Fibroblast of skin of right quadriceps (primary cell): ENCODE measurements around the gene SELENOF.
"Not testable (repeated sequence)": the region's sequence is repeated elsewhere in the genome, so short reads cannot be mapped to it uniquely, and the experiment has no call there.

ENCODE experiments used
- DNase-seq: peaks from one replicate; pipeline ENCODE4 v3.0.0-alpha.2; 2013

SELENOF gene

DNA sequence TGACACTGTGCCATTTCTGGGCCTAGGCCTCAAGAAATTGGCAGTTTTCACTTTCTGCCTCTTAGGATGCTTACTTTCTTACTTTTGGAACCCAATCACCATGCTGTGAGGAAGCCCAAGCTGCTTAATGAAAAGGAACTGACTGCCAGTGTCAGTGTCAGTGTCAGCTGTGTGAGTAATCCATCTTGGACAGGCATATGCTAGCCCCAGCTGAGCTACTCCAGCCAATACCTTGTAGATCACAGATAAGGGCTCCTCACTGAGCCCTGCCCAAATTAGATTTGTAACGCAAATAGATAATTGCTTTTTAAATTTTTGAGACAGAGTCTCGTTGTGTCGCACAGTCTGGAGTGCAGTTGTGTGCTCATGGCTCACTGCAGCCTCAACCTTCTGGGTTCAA, 59.6 kb downstream of the SELENOF start:
- DNase-seq, result no peak

DNA sequence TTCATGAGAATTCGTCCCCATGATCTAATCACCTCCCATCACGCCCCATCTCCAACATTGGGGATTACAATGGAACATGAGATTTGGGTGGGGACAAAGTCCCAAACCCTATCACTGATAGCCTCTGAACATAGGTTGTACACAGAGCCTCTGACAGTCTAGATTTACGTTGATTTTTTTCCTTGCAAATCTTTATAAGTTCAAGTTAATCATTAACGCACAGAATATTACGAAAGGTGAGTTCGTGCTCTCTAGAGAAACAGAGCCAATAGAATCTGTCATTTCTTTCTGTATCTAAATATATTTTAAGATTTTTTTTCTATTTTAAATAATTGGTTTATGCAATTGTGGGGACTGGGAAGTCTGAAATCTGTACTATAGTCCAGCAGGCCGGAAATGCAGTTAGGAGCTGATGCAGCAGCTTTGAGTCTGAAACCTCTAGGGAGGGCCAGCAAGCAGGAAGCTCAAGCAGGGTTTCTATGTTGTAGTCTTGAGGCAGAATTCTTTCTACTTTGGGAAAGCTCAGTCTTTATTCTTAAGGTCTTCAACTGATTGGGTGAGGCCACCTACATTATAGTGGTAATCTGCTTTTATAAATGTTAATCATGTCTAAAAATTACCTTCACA, 61.0 kb downstream of the SELENOF start:
- DNase-seq, result no peak

DNA sequence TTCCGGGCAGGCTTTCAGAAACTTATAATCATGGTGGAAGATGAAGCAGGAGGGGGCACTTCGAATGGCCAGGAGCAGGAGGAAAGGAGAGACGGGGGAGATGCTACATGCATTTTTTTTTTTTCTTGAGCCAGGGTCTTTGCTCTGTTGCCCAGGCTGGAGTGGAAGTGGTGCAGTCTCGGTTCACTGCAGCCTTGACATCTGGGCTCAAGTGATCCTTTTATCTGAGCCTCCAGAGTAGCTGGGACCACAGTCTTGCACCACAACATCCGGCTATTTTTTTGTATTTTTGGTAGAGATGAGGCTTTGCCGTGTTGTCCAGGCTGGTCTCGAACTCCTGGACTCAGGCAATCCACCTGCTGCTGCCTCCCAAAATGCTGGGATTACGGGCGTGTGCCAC, 61.6 kb downstream of the SELENOF start:
- DNase-seq, result no peak

- no peak for DNase-seq
Observed at GRCh38 chr1:86849756-86850155, 64.2 kb downstream of the SELENOF start.

DNA sequence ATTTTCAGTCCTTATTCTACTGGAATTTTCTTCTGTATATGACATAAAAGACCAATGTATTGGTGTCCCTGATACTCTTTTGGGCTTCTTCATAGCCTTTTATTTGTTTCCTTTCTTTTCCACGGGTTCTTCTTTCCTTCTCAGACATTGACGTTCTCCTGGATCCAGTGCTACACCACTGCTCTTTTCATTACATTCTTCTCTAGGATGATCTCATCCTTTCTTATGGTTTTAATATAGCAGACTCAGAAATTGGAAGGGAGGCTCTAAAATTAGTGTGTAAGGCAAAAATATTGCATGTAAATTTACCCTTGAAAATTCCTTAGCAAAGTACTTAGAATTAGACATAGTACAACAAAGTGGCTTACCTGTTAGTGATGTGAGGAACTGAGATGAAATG, 65.3 kb downstream of the SELENOF start:
- DNase-seq, result peak; percentile 32

GRCh38 chr1:86846164-86846647, 67.7 kb downstream of the SELENOF start:
- peak; percentile 98 for DNase-seq

GRCh38 chr1:86845514-86845913, 68.4 kb downstream of the SELENOF start:
- DNase-seq, result no peak

DNA sequence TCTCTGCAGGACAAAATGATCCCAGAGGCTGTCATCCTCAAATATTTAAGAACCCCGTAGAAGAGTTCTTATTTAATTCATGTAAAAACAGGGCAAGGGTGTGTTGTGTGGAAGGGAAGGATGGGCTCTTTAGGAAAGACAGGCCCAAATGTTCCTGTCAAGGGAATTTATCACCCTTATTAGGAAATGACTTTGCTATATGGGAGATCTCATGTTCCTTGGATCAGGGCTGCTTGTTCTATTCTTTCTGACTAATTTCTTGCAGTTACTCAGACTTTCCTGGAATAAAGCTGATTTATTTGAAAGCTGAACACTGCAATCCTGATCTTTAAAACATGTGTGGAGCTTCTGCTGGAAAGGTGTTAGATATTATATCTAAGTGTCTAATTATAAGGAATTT, 72.8 kb downstream of the SELENOF start:
- DNase-seq, result peak; percentile 43

GRCh38 chr1:86833461-86834215, 80.3 kb downstream of the SELENOF start:
- peak; percentile 82 for DNase-seq

- DNase-seq, result no peak
Observed at GRCh38 chr1:86832433-86832832, 81.5 kb downstream of the SELENOF start.

DNA sequence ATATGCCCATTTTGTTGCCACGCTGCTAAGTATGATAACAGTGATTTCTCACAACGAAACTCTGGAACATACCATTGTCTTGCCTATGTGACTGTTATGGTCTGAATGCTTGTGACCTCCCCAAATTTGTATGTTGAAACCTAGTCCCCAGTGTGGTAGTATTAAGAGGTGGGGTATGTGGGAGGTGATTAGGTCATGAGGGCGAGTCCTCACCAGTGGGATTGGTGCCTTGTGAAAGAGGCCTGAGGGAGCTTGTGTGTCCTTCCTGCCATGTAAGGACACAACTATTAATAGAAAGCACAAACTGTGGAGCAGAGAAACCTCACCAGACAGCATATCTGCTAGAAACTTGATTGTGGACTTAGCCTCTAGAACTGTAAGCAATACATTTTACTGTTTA, 84.6 kb downstream of the SELENOF start:
- no peak for DNase-seq

- no peak for DNase-seq
Observed at GRCh38 chr1:86828024-86828423, 85.9 kb downstream of the SELENOF start.

DNA sequence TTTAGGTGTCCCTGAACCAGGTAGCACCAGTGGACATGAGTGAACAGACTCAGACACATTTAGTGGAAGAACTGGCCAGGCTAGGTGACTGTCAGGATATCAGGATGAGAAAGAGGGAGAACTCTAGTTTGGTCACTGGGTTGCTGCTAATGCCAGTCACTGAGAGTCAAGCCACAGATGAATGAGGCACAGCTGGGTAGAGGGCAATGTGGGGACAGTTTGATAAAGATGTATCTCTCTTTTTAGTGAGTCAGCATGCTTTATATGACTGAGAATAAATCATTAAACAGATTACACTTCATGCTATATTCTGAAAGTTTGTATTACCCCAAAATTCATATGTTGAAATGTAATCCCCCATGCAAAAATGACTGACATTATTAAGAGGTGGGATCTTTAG, 87.1 kb downstream of the SELENOF start:
- DNase-seq, result no peak

- DNase-seq, result peak; percentile 51
Observed at GRCh38 chr1:86825319-86825718, 88.6 kb downstream of the SELENOF start.

DNA sequence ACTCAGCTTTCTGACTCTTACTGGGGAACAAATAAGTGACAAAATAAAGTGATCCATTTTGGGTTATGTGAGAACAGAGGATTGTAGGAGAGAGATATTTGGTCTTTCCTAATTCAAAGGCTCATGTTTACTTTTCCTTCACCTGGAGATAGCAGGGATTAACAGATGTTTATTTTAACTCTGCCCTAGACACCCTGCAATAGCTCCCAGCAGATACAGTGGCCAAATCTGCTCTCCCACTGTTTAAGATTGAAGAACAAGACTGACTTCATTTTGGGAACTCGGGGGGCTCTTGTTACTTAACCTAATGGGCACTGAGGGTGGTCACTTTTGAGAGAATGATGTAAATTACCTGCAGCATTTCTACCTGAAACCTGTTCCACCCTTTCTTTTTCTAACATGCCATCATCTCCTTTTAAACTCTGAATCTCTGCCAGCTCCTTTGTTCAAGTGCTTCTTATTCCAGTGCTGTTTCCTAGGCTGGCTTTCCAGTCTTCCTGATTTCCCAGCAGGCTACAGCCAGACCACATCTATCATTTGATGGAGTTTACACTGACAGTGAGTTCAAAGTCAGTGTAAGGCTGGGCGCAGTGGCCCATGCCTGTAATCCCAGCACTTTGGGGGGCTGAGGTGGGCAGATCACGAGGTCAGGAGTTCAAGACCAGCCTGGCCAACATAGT, 90.0 kb downstream of the SELENOF start:
- DNase-seq, result no peak

DNA sequence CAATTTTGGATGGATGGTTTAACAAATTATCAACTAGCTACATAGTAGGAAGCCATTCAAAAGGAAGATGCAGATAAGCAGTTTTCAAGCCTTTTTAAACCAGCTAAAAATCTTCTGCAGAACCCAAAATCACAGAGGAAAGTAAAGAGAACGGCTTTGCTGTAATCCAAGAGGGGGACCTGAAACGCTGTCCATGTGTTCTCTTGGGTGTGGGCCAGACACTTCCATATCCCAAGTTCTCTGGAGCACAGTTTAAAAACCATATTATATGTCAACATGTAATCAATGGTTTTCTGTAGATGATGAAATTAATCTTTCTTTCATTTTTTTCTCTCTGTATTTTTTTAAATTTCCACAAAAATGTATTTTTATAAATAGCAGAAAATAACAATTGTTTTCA, 90.5 kb downstream of the SELENOF start:
- DNase-seq, result no peak

DNA sequence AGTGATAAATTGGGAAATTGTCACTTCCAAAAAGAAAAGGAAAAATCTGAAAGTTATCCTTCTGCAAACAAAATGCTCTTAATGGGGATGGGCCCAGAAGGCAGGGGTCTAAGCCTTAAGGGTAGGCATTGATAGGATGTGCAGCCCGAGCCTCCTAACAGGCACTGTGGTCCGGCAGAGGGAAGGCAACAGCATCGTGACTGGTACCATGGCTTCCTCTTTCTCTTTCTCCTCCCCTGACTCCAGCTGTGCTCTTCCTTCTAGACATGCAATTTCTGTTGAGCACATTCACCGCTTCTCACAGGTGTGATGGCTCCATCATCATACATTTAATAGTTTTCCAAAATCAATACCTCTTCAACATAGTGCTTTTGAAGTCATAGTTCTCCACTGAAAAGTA, 91.5 kb downstream of the SELENOF start:
- no peak for DNase-seq

DNA sequence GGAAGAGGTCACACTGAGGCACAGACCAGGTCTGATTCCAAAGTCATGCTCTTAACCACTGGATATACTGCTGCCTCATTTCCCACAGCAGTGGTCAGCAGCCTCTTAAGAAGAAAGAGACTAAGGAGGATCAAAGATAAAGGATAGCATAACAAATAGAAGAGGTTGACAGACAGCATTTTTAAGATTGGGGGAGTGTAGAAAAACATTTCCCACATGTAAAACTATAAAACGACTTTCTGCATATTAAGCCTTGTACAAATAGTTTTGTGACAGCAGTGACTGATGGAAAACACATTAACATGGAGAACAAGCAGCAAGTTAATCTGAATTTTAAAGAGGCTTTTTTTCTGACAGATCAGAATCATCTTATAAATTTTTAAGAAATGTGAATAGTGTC, 92.0 kb downstream of the SELENOF start:
- DNase-seq, result no peak

DNA sequence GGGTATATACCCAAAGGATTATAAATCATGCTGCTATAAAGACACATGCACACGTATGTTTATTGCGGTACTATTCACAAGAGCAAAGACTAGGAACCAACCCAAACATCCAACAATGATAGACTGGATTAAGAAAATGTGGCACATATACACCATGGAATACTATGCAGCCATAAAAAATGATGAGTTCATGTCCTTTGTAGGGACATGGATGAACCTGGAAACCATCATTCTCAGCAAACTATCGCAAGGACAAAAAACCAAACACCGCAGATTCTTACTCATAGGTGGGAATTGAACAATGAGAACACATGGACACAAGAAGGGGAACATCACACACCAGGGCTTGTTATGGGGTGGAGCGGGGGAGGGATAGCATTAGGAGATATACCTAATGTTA, 94.0 kb downstream of the SELENOF start:
- DNase-seq, result not testable (repeated sequence)

GRCh38 chr1:86817246-86817826, 96.6 kb downstream of the SELENOF start:
- DNase-seq, result not testable (repeated sequence)

DNA sequence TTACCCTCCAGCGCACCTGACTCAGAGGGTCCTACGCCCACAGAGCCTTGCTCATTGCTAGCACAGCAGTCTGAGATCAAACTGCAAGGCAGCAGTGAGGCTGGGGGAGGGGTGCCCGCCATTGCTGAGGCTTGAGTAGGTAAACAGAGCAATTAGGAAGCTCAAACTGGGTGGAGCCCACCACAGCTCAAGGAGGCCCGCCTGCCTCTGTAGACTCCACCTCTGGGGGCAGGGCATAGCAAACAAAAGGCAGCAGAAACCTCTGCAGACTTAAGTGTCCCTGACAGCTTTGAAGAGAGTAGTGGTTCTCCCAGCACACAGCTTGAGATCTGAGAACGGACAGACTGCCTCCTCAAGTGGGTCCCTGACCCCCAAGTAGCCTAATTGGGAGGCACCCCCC, 99.8 kb downstream of the SELENOF start:
- DNase-seq, result not testable (repeated sequence)
